NCI-H1417 treated with DMSO at 0.1 percent for 48 hours (cell line): ENCODE results near the gene FBXO9.
"Not testable (repeated sequence)": the region's sequence is repeated elsewhere in the genome, so short reads cannot be mapped to it uniquely, and the experiment has no call there.

Experiments used
- DNase-seq: peaks from one replicate; lab custom pipeline; 2025; lab: John Stamatoyannopoulos, UW

Gene FBXO9

GRCh38 chr6:53048431-53049195, 16.6 kb upstream of the FBXO9 start:
- no peak for DNase-seq

DNA sequence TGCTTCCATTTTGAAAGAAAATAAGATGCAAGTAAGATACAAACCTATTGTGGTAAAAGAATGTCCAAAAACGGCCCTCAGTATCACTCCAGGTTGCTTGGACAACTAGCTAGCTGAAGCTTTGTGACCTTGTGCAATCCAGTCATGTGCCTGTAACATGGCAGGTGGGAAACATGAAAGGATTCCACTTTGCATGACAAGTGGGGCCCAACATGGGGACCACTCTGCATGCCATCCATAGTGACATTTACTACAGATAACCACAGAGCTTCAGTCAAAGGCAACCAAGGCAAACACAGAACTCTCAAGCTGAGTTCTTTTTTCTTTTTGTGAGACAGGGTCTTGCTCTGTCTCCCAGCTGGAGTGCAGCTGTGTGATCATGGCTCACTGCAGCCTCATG, 15.8 kb upstream of the FBXO9 start:
- DNase-seq: no peak

- DNase-seq: not testable (repeated sequence)
Observed at GRCh38 chr6:53052152-53052551, 13.1 kb upstream of the FBXO9 start.

DNA sequence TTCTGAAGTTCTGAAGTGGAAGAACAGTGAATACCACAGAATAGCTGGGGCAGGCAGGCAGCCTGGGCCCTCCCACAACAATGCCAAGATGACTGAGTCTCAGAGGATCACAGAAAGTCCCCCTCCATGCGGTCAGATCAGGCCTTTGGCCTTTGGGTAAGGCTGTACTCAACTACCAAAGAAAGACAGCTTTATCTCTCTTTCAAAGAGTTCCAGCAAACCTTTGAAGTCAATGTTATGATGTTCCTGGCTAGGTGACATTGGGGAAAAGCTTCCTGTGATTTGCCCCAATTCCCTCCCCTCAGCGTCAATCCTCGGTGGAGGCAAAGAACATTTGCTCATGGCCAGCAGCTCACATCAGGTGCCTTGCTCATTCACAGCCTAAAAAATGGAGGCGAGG, 10.7 kb upstream of the FBXO9 start:
- no peak for DNase-seq

DNA sequence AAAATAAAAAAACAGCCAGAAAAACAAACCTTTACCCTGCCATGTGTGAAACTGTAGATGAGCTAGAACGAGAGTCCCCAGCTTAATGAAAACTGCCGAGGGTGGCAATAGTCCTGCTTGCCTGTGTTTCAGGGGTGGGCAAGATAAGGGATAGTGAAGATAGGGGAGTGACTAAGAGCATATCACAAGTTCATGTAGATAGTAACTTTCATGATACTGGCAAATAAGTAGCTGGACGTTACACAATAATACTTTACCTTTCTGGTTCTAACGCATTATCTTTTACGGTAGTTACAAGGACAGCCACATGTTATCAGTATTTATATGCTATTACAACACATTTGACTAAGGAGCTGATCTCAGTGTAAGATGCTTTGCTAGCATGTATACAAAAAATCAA, 9.3 kb upstream of the FBXO9 start:
- no peak for DNase-seq

- no peak for DNase-seq
Observed at GRCh38 chr6:53056273-53056672, 8.9 kb upstream of the FBXO9 start.

DNA sequence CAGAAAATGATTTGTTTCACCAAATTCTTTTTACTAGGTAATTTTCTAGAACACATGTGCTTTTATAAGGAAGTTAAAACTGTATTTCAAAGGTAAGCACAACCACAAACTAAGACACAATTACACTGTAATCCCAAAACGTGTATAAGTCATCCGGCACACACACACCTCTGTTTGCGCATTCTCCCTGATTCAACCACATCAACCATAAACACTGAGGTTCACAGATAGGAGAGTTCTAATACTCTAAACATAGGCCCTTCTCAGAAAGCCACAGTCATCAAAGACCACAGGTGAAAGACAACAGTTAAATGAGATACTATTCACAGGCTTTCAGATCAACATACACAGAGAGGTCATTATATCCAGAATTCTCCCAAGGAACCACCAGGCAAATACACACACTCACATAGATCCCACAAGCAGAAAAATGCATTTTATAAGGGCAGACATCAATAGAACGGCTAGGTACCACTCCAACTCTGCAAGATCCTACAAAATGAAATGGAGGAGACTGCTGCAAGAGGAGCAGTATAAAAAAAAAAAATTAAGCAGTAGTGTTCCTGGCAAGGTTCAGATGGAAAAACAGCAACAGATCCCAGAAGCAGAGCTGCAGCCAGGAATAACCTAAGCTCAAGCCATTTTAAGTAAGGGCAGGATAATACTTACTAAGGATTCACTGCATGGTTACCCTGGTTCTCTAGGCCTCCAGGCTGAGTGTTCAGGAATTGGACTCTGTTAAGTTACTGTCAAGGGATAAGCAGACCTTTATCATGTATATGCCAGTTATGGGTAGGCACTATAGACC, 6.6 kb upstream of the FBXO9 start:
- no peak for DNase-seq

- DNase-seq: no peak
Observed at GRCh38 chr6:53059648-53060589, 5.3 kb upstream of the FBXO9 start.

DNA sequence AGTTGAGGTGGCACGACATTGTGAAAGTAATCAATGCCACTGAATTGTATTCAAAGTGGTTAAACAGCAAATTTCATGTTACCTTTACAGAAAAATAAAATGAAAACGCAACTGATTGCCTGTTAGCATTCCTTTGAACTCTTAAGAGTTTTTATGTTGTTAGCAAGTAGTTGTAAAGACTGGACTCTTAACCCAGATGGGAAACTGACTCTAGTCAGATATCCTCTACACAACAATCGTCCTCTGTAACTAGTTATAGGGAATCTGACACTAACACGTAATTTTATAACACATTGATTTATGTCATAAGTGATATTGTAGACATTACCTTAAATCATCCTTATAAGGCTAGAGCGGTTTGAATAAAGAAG, 3.0 kb upstream of the FBXO9 start:
- no peak for DNase-seq

GRCh38 chr6:53064255-53064654, 949 bp upstream of the FBXO9 start:
- not testable (repeated sequence) for DNase-seq

GRCh38 chr6:53064726-53065265, 408 bp upstream of the FBXO9 start:
- peak; percentile 80 for DNase-seq

- DNase-seq: no peak
Observed at GRCh38 chr6:53066077-53066417, 843 bp downstream of the FBXO9 start.

DNA sequence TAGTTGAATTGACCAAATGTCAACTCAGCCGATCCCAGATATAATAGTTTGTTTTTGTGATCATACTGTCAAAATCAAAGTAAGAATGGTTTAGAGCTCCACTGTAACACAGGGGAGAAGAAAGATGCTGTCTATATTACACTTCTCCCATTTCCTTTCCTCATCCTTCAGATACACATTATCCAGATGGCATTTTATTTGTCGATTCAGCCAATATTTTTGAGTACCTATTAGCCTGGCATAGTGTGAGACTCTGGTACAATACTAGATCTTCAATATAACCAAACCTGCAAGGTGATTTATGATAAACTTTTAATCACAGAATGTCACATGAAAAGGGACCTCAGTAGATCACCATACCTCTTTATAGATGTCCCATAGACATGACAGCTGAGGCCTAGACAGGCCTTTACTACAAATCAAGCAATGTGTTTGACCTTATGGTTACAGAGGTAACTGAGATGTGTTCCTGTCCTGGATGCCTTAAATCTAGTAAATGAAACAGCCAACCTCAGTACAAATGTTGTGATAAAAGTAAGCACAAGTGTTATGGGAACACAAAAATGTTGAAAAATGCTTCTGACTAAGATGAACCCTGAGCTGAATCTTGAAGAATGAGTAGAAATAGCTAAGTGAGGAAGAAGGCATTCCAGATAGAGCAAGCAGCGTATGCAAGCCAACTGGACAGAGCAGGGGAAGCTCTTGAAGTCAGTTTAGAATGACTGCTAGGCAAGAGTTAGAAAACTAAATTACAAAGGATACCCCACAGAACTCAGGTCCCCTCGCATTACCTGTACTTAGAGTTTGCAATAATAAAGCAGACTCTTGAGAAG, 1.9 kb downstream of the FBXO9 start:
- DNase-seq: no peak

GRCh38 chr6:53067849-53068361, 2.7 kb downstream of the FBXO9 start:
- no peak for DNase-seq

DNA sequence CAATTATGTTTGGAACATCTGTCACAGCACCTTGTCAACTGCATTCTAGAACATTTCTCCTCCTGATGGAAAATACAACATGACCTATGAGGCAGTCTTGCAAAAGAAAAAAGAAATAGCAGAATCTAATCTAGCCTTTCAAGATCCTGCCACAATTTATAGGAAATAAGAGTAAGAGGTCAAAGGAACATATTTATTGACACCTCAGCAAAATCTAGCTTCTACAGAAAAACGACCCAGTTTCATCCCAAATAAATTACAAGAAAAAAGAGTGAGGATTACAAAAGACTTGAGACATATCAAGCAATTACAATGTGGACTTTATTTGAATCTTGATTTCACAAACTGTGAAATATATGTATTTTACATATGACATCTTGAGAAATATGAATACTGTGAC, 4.2 kb downstream of the FBXO9 start:
- no peak for DNase-seq

DNA sequence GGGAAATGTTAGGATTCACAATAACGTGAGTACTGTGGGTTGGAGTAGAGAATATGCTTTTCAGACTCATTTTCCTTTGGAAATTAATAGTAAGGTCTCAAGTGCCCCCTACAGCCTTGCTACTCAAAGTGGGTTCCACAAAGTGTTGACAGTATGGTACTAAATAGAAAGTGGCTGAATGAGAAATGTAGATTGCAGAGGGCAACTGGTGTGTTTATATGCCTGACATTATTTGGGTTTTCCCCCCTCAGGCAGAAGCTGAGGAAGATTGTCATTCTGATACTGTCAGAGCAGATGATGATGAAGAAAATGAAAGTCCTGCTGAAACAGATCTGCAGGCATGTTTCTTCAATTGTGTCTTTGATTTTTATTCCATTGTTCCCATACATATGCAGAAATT, 5.6 kb downstream of the FBXO9 start:
- no peak for DNase-seq

- DNase-seq: no peak
Observed at GRCh38 chr6:53074347-53074746, 9.1 kb downstream of the FBXO9 start.

- DNase-seq: no peak
Observed at GRCh38 chr6:53080813-53081212, 15.6 kb downstream of the FBXO9 start.

DNA sequence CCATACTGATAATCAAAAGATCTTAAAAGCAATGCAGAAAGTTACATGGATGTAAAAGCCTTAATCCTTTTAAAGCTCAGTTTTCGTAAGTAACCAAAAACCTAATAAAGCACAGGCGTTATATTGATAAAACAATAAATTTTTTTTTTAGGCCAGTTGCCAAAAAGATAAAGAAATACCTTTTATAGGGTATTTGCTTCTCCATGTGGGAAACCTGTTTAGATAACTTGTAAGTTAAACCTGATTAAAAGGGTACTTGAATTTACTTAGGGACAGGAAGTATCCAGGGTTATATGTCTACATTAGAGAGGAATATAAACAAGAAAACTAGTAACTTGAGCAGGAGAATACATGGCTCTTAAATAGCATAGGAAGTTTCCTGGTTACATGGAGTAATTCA, 21.1 kb downstream of the FBXO9 start:
- DNase-seq: no peak

- no peak for DNase-seq
Observed at GRCh38 chr6:53089948-53090347, 24.7 kb downstream of the FBXO9 start.

- DNase-seq: no peak
Observed at GRCh38 chr6:53090576-53090975, 25.4 kb downstream of the FBXO9 start.
